ENCODE data around the gene PRTFDC1.

Gene PRTFDC1

GRCh38 chr10:24869354-24870015 is 82.9 kb downstream of the PRTFDC1 start:
- no peak for TF ChIP-seq CTCF (conservative IDR thresholded peaks at IDR 0.05)
- H3K27ac ChIP-seq: peak overlapping the region; percentile 5; the same call in 1 of the 2 replicates

GRCh38 chr10:24866604-24867583 is 85.5 kb downstream of the PRTFDC1 start:
- no peak overlapping the region for H3K27ac ChIP-seq
- no peak for TF ChIP-seq CTCF (conservative IDR thresholded peaks at IDR 0.05)

- H3K27ac ChIP-seq: no peak overlapping the region
- no peak for TF ChIP-seq CTCF (conservative IDR thresholded peaks at IDR 0.05)
Observed at GRCh38 chr10:24865783-24866182, 86.6 kb downstream of the PRTFDC1 start.

- no peak overlapping the region for H3K27ac ChIP-seq
- TF ChIP-seq CTCF (conservative IDR thresholded peaks at IDR 0.05): no peak
Observed at GRCh38 chr10:24862589-24862988, 89.8 kb downstream of the PRTFDC1 start.

- no peak for TF ChIP-seq CTCF (conservative IDR thresholded peaks at IDR 0.05)
- H3K27ac ChIP-seq: no peak overlapping the region
Observed at GRCh38 chr10:24858288-24859270, 93.8 kb downstream of the PRTFDC1 start.

DNA sequence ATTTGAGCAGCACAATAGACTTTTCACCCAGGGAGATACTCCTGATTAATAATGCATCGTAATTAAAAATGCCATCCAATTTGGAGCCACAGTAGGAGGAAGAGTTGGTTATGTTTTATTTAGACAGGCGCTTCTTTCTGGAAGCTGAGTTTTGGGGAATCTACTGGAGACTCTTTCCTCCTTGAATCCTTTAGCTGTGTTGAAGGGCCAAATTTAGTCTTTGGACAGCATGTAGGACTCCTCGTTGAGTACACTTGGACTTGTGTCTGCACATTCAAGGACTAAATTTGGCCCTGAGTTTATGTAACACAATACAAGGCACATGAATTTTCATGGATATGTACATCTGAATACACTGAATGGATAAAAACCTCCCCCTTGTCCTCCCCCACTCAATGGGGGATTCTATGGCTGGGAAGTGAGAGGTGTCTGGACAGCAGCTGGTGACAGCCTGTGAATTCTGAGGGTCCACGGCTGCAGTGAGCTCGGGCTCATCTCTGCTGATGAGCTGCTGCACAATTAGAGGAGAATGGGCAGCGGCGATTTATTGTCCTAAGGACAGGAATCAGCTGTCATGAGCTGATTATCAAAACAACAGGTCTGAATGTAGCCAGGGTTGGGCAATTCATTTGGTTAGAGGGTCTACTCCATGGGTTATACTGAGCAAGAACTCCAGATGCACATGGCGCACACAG is 95.2 kb downstream of the PRTFDC1 start:
- H3K27ac ChIP-seq: no peak overlapping the region
- no peak for TF ChIP-seq CTCF (conservative IDR thresholded peaks at IDR 0.05)
